Right lobe of liver (tissue), 6 donors: ENCODE results near the gene PELI3. TPM values are rescaled to one million over a fixed set of nuclear protein-coding genes. Genes with fewer than 3 reads are reported as not detected.
A peak's percentile ranks its signal among the peaks of the same experiment; 100 is the strongest.
"Not testable (repeated sequence)": the region's sequence is repeated elsewhere in the genome, so short reads cannot be mapped to it uniquely, and the experiment has no call there.

Source experiments
- ATAC-seq, 4 donors: fragments of 200-7000 bp; cut with Tn5 transposase; one replicate each; pipeline ENCODE4 v1.9.1; 2020; ENCODE audit warnings: mild to moderate bottlenecking in 4 of 4, moderate library complexity in 4 of 4
- DNase-seq, 3 donors: peaks; one replicate each; pipeline ENCODE4 v3.0.0-alpha.2; 2020
- H3K27ac ChIP-seq, 3 donors: fragments of 200-600 bp; one replicate each; pipeline ENCODE4 v1.8.0; 2022
- H3K27me3 ChIP-seq, 2 donors: fragments of 200-600 bp; one replicate each; pipeline ENCODE4 v1.8.0; 2022
- H3K36me3 ChIP-seq, 4 donors: fragments of 200-600 bp; sonication (generic) in 1 of 4; one replicate each; pipeline versions ENCODE4 v1.5.1 to v1.8.0; 2017 to 2022; ENCODE audit warnings: control low read depth in 1 of 4
- H3K4me1 ChIP-seq, 4 donors: fragments of 200-600 bp; sonication (generic) in 1 of 4; one replicate each; pipeline versions ENCODE4 v1.5.1 to v1.8.0; 2017 to 2022; ENCODE audit warnings: control low read depth in 1 of 4
- H3K4me3 ChIP-seq, 3 donors: fragments of 200-600 bp; one replicate each; pipeline ENCODE4 v1.8.0; 2022
- H3K9me3 ChIP-seq, 4 donors: fragments of 200-600 bp; sonication (generic) in 1 of 4; one replicate each; pipeline versions ENCODE4 v1.5.1 to v1.8.0; 2017 to 2022; ENCODE audit warnings: control low read depth in 1 of 4
- CTCF ChIP-seq, 4 donors: fragments of 200-600 bp in 3 of 4; fragments of 450-650 bp in 1 of 4; IDR thresholded peaks; one replicate each; pipeline versions ENCODE4 v1.5.1 to v1.8.0; 2016 to 2022; ENCODE audit warnings: antibody characterized with exemption in 4 of 4, mild to moderate bottlenecking in 2 of 4
- POLR2A ChIP-seq: fragments of 450-650 bp; IDR thresholded peaks from one replicate; pipeline ENCODE4 v1.6.1; 2017; ENCODE audit warnings: antibody characterized with exemption, mild to moderate bottlenecking
- WGBS: methylation state at CpG from one replicate; pipeline ENCODE4 v1.1.6; 2018; ENCODE audit warnings: low coverage, low lambda C conversion rate; ENCODE audit not compliant: insufficient coverage; ENCODE audit errors: missing lambda C conversion rate; 5-methylcytosine and 5-hydroxymethylcytosine counted together
- intact Hi-C, 2 donors: fragments of 100-400 bp; cut with DNase I; formaldehyde crosslinking; loops; one replicate each; pipeline versions ENCODE4 v1.11.2 to v1.14.1; 2022
- total RNA-seq, 6 experiments: library from RNA; depleted of rRNA in 2 of 6; stranded (reverse); fragments of >200 nt in 2 of 6; fragmentation: NEBNext Ultra II Directional in 3 of 6; extraction: Animal tissue kit (Norgen Biotek cat#: 25700) in 3 of 6; gene quantifications; one replicate each; pipeline versions ENCODE4 v1.1.0 to v1.2.4, GENCODE V29; 2016 to 2023
- donor health status: DM: no; HTN: yes; CAD: no.
- donor health status: DM: no; HTN: no; CAD: no.
- donor health status: DM: no; HTN: no; CAD: no.
- donor health status: DM: no; HTN: yes; CAD: no.
- donor health status: DM: no; HTN: yes; CAD: no.

Gene PELI3
- total RNA-seq, 6 experiments from 2014 or later = 2.0 to 5.3 (median 3.2) TPM

GRCh38 chr11:66437979-66438503 lies 28.7 kb upstream of the PELI3 start:
- DNase-seq = no peak
- no peaks in the 10 kb centered on the region for H3K27me3 ChIP-seq
- no peak overlapping the region for H3K27ac ChIP-seq
- ATAC-seq = no peak
- TF ChIP-seq POLR2A (no peak), CTCF (IDR thresholded peaks at IDR 0.05) (no peak)
- peaks cover 0 to 13% (median 7%) of the 10 kb centered on the region in 4 donors for H3K36me3 ChIP-seq
- under 1% methylated on average over 12 of the region's 12 CpGs for WGBS
- peak overlapping the region; percentile 81 to 95 (median 86) for H3K4me3 ChIP-seq
- peaks cover 0 to 7% (median 0%) of the 10 kb centered on the region in 4 donors for H3K4me1 ChIP-seq
- no peaks in the 10 kb centered on the region for H3K9me3 ChIP-seq
- intact Hi-C loops = loop anchor here in 1 of 2 donors (5.0 kb wide), 1 partner anchor 36 kb away; no protein-coding TSS in a partner anchor

- Histone ChIP-seq H3K4me1 (peaks cover 0 to 7% (median 0%) of the 10 kb centered on the region in 4 donors), H3K27ac (peak within 1 kb of the TSS; percentile 45 to 93 (median 88)), H3K9me3 (no peaks in the 10 kb centered on the region), H3K27me3 (no peaks in the 10 kb centered on the region), H3K36me3 (peaks cover 0 to 13% (median 7%) of the 10 kb centered on the region in 4 donors), H3K4me3 (peak within 1 kb of the TSS; percentile 81 to 95 (median 86))
- intact Hi-C loops = loop anchor here in 1 of 2 donors (5.0 kb wide), 1 partner anchor 36 kb away; no protein-coding TSS in a partner anchor
- TF ChIP-seq POLR2A (no peak), CTCF (IDR thresholded peaks at IDR 0.05) (peak; percentile 22 to 82 (median 78))
- WGBS = 0% methylated on average over 9 of the region's 45 CpGs
- peak; percentile 88 to 92 (median 91) for DNase-seq
- ATAC-seq = peak; percentile 100
These were observed 27.9 kb upstream of the PELI3 start, which contains the start of gene MRPL11 for GRCh38 chr11:66438504-66439466. Gene MRPL11 (minus strand): TSS chr11:66438848. CDS start chr11:66438754, 94 bp downstream.

GRCh38 chr11:66440101-66440939 lies 26.4 kb upstream of the PELI3 start:
- H3K27ac ChIP-seq, intact Hi-C loops, H3K4me1 ChIP-seq, H3K9me3 ChIP-seq, H3K4me3 ChIP-seq, H3K36me3 ChIP-seq, ATAC-seq, H3K27me3 ChIP-seq, DNase-seq: not testable (repeated sequence)
- 51% methylated on average over 3 of the region's 29 CpGs for WGBS

- H3K4me1 ChIP-seq, intact Hi-C loops: not testable (repeated sequence)
These were observed 25.8 kb upstream of the PELI3 start for GRCh38 chr11:66440940-66441282.

GRCh38 chr11:66443602-66444001 lies 23.1 kb upstream of the PELI3 start:
- H3K9me3 ChIP-seq = no peaks in the 10 kb centered on the region
- H3K4me3 ChIP-seq = no peak overlapping the region
- H3K4me1 ChIP-seq = no peaks in the 10 kb centered on the region
- no peaks in the 10 kb centered on the region for H3K27me3 ChIP-seq
- intact Hi-C loops = no loop called here
- WGBS = 38% methylated on average over 3 of the region's 4 CpGs
- H3K36me3 ChIP-seq = no peaks in the 10 kb centered on the region
- no peak for TF ChIP-seq POLR2A
- no peak for TF ChIP-seq CTCF (IDR thresholded peaks at IDR 0.05)
- no peak for ATAC-seq
- DNase-seq = no peak
- no peak overlapping the region for H3K27ac ChIP-seq

More at GRCh38 chr11:66440940-66441282, 25.8 kb upstream of the PELI3 start:
- not testable (repeated sequence) for H3K9me3 ChIP-seq, H3K36me3 ChIP-seq, DNase-seq, ATAC-seq, H3K27ac ChIP-seq, H3K4me3 ChIP-seq, H3K27me3 ChIP-seq
- no CpG with 5 or more reads among the region's 27 CpGs for WGBS
